Sigmoid colon (tissue), 7 donors: ENCODE results near the gene SHROOM4. TPM values are rescaled to one million over a fixed set of nuclear protein-coding genes. Genes with fewer than 3 reads are reported as not detected.

ENCODE experiments used
- DNase-seq: peaks from one replicate; pipeline ENCODE4 v3.0.0-alpha.2; 2019
- H3K27ac ChIP-seq, 4 donors: fragments of 200-600 bp; sonication (generic); one replicate each; pipeline ENCODE4 v1.5.1; 2016 to 2019; ENCODE audit warnings: mild to moderate bottlenecking in 1 of 4
- H3K27me3 ChIP-seq, 3 donors: fragments of 200-600 bp; sonication (generic); one replicate each; pipeline ENCODE4 v1.5.1; 2019; ENCODE audit warnings: mild to moderate bottlenecking in 1 of 3
- H3K36me3 ChIP-seq, 4 donors: fragments of 200-600 bp; sonication (generic); one replicate each; pipeline ENCODE4 v1.5.1; 2016 to 2019
- H3K4me1 ChIP-seq, 4 donors: fragments of 200-600 bp; sonication (generic); one replicate each; pipeline ENCODE4 v1.5.1; 2017 to 2019
- H3K4me3 ChIP-seq, 4 donors: fragments of 200-600 bp; sonication (generic); one replicate each; pipeline ENCODE4 v1.5.1; 2017 to 2019; ENCODE audit warnings: mild to moderate bottlenecking in 2 of 4, moderate library complexity in 1 of 4
- H3K9me3 ChIP-seq, 4 donors: fragments of 200-600 bp in 3 of 4; sonication (generic) in 3 of 4; one replicate each; pipeline versions ENCODE4 v1.5.1 to v1.6.1; 2013 to 2019
- CTCF ChIP-seq, 4 experiments: fragments of 450-650 bp in 3 of 4; fragments of 200-600 bp in 1 of 4; IDR thresholded peaks; one replicate each; pipeline ENCODE4 v1.5.1; 2016 to 2019; ENCODE audit warnings: antibody characterized with exemption in 4 of 4, mild to moderate bottlenecking in 3 of 4, moderate library complexity in 2 of 4
- EP300 ChIP-seq, 4 donors: sonication (generic); formaldehyde crosslinking; IDR thresholded peaks; one replicate each; pipeline ENCODE4 v1.6.1; 2017; ENCODE audit warnings: antibody characterized with exemption in 4 of 4
- POLR2A ChIP-seq, 2 donors: fragments of 450-650 bp; IDR thresholded peaks; one replicate each; pipeline ENCODE4 v1.6.1; 2016; ENCODE audit warnings: antibody characterized with exemption in 2 of 2, mild to moderate bottlenecking in 2 of 2, moderate library complexity in 2 of 2
- POLR2AphosphoS5 ChIP-seq, 4 donors: sonication (generic); formaldehyde crosslinking; IDR thresholded peaks; one replicate each; pipeline ENCODE4 v1.6.1; 2017; ENCODE audit warnings: antibody characterized with exemption in 4 of 4
- WGBS, 2 donors: extraction: QIAGEN DNeasy Blood & Tissue Kit; methylation state at CpG; one replicate each; pipeline ENCODE4 v1.1.7; 2013; 5-methylcytosine and 5-hydroxymethylcytosine counted together
- intact Hi-C: fragments of 100-400 bp; cut with DNase I; formaldehyde crosslinking; loops from one replicate; pipeline ENCODE4 v1.15.1; 2023
- polyA plus RNA-seq, 3 donors: library from polyadenylated mRNA; stranded (reverse); fragments of 200-250 nt; gene quantifications; one replicate each; pipeline ENCODE4 v1.2.3, GENCODE V29; 2013
- total RNA-seq, 4 donors: library from RNA; depleted of rRNA; stranded (reverse); fragments of >200 nt; gene quantifications; one replicate each; pipeline ENCODE4 v1.1.0, GENCODE V29; 2016
- donor health status: healthy with polysubstance abuse.
- donor health status: Bipolar disorder and iron deficiency.
- donor health status: healthy.

Gene SHROOM4
- total and polyA plus RNA-seq, 7 donors = 0.46 to 6.1 (median 3.3) TPM; not detected in 1

GRCh38 chrX:50718776-50719175 is 95.2 kb downstream of the SHROOM4 start:
- TF ChIP-seq CTCF (IDR thresholded peaks at IDR 0.05) (no peak), POLR2AphosphoS5 (IDR thresholded peaks at IDR 0.05) (no peak)
- no peaks in the 10 kb centered on the region for H3K27me3 ChIP-seq
- intact Hi-C loops = no loop called here
- WGBS, 2 donors = 83% methylated on average over 1 of the region's 1 CpG
- no peaks in the 10 kb centered on the region for H3K36me3 ChIP-seq
- no peaks in the 10 kb centered on the region for H3K9me3 ChIP-seq
- H3K4me3 ChIP-seq = no peak overlapping the region
- H3K4me1 ChIP-seq = no peaks in the 10 kb centered on the region
- H3K27ac ChIP-seq = no peak overlapping the region
- no peak for DNase-seq

- 93 to 95% methylated on average over 4 of the region's 4 CpGs for WGBS, 2 donors
- Histone ChIP-seq H3K27me3 (no peaks in the 10 kb centered on the region), H3K9me3 (no peaks in the 10 kb centered on the region), H3K4me3 (no peak overlapping the region), H3K4me1 (no peaks in the 10 kb centered on the region), H3K27ac (no peak overlapping the region), H3K36me3 (no peaks in the 10 kb centered on the region)
- DNase-seq = no peak
- no peak for TF ChIP-seq EP300 (IDR thresholded peaks at IDR 0.05)
- TF ChIP-seq POLR2A (IDR thresholded peaks at IDR 0.05) = no peak
- no peak for TF ChIP-seq POLR2AphosphoS5 (IDR thresholded peaks at IDR 0.05)
- no peak for TF ChIP-seq CTCF (IDR thresholded peaks at IDR 0.05)
- intact Hi-C loops = no loop called here
Measured at GRCh38 chrX:50716706-50717105, 97.3 kb downstream of the SHROOM4 start.

DNA sequence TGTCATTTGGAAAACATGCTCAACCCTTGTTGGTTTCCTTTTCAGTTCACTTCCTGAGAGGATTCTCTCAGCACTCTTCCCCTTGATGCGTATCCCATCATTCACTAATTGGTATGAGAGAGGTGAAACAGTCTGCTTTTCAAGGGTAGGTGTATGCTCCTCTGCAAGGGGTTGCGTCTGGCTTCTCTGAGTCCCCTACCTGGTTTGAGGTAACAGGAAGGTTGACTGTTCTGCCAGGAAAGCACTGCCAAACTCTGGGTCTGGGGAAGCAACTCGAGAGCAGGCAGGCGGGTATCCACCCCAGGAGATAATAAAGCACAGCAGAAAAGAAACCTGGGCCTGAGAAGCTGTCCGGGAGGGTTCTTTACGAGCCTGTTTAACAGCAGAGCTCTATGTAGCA is 101.2 kb downstream of the SHROOM4 start:
- no peak for TF ChIP-seq EP300 (IDR thresholded peaks at IDR 0.05)
- no peak for TF ChIP-seq POLR2A (IDR thresholded peaks at IDR 0.05)
- TF ChIP-seq POLR2AphosphoS5 (IDR thresholded peaks at IDR 0.05) = no peak
- TF ChIP-seq CTCF (IDR thresholded peaks at IDR 0.05) = no peak
- Histone ChIP-seq H3K9me3 (no peaks in the 10 kb centered on the region), H3K36me3 (no peaks in the 10 kb centered on the region), H3K4me3 (no peak overlapping the region), H3K27ac (no peak overlapping the region), H3K27me3 (peaks cover 0 to 9% (median 0%) of the 10 kb centered on the region in 3 donors), H3K4me1 (peaks cover 0 to 10% (median 0%) of the 10 kb centered on the region in 4 donors)
- intact Hi-C loops = no loop called here
- WGBS, 2 donors = 61 to 79% methylated on average over 6 of the region's 6 CpGs
- no peak for DNase-seq

- Histone ChIP-seq H3K9me3 (no peaks in the 10 kb centered on the region), H3K27ac (no peak overlapping the region), H3K4me1 (peaks cover 0 to 19% (median 3%) of the 10 kb centered on the region in 4 donors), H3K4me3 (no peak overlapping the region), H3K36me3 (no peaks in the 10 kb centered on the region), H3K27me3 (peaks cover 0 to 9% (median 0%) of the 10 kb centered on the region in 3 donors)
- TF ChIP-seq CTCF (IDR thresholded peaks at IDR 0.05) (no peak), EP300 (IDR thresholded peaks at IDR 0.05) (no peak), POLR2AphosphoS5 (IDR thresholded peaks at IDR 0.05) (no peak), POLR2A (IDR thresholded peaks at IDR 0.05) (no peak)
- DNase-seq = no peak
- intact Hi-C loops = no loop called here
- WGBS, 2 donors = 74 to 78% methylated on average over 1 of the region's 1 CpG
Measured at GRCh38 chrX:50711907-50712306, 102.1 kb downstream of the SHROOM4 start.
